Measurements from ENCODE around the gene ALMS1.
"Not testable (repeated sequence)": the region's sequence is repeated elsewhere in the genome, so short reads cannot be mapped to it uniquely, and the experiment has no call there.

- TF ChIP-seq CTCF, POLR2AphosphoS5 (IDR thresholded peaks at IDR 0.05): not testable (repeated sequence)
Measured at GRCh38 chr2:73462388-73462787, 76.8 kb downstream of the ALMS1 start.
